Upper lobe of left lung (tissue), 6 donors: ENCODE results near the gene TCF25. TPM values are rescaled to one million over a fixed set of nuclear protein-coding genes. Genes with fewer than 3 reads are reported as not detected.
A peak's percentile ranks its signal among the peaks of the same experiment; 100 is the strongest.
"Not testable (repeated sequence)": the region's sequence is repeated elsewhere in the genome, so short reads cannot be mapped to it uniquely, and the experiment has no call there.

Source experiments
- ATAC-seq, 2 donors: fragments of 200-7000 bp; cut with Tn5 transposase; one replicate each; pipeline ENCODE4 v1.9.1; 2022; ENCODE audit warnings: mild to moderate bottlenecking in 2 of 2, moderate library complexity in 2 of 2; ENCODE audit not compliant: low FRiP score in 2 of 2
- DNase-seq, 2 donors: peaks; one replicate each; pipeline ENCODE4 v3.0.0-alpha.2; 2019 to 2020
- H3K27ac ChIP-seq, 4 donors: fragments of 200-600 bp; sonication (generic); one replicate each; pipeline ENCODE4 v1.5.1; 2016 to 2019
- H3K27me3 ChIP-seq, 4 donors: fragments of 200-600 bp; sonication (generic); one replicate each; pipeline ENCODE4 v1.5.1; 2017 to 2019
- H3K36me3 ChIP-seq, 4 donors: fragments of 200-600 bp; sonication (generic); one replicate each; pipeline ENCODE4 v1.5.1; 2016 to 2019
- H3K4me1 ChIP-seq, 4 donors: fragments of 200-600 bp; sonication (generic); one replicate each; pipeline ENCODE4 v1.5.1; 2018 to 2019
- H3K4me3 ChIP-seq, 4 donors: fragments of 200-600 bp; sonication (generic); one replicate each; pipeline ENCODE4 v1.5.1; 2017 to 2019; ENCODE audit warnings: mild to moderate bottlenecking in 2 of 4, moderate library complexity in 1 of 4
- H3K9me3 ChIP-seq, 4 donors: fragments of 200-600 bp; sonication (generic); one replicate each; pipeline ENCODE4 v1.5.1; 2018 to 2019
- EP300 ChIP-seq, 4 donors: sonication (generic); formaldehyde crosslinking; IDR thresholded peaks; one replicate each; pipeline ENCODE4 v1.5.1; 2017; ENCODE audit warnings: antibody characterized with exemption in 4 of 4, control low read depth in 2 of 4
- POLR2A ChIP-seq, 4 donors: fragments of 450-650 bp; IDR thresholded peaks; one replicate each; pipeline ENCODE4 v1.5.1; 2016 to 2017; ENCODE audit warnings: antibody characterized with exemption in 4 of 4, mild to moderate bottlenecking in 2 of 4
- POLR2AphosphoS5 ChIP-seq, 2 donors: sonication (generic); formaldehyde crosslinking; IDR thresholded peaks; one replicate each; pipeline ENCODE4 v1.5.1; 2017; ENCODE audit warnings: antibody characterized with exemption in 2 of 2
- WGBS, 2 donors: methylation state at CpG; one replicate each; pipeline ENCODE4 v1.1.5; 2017 to 2018; 5-methylcytosine and 5-hydroxymethylcytosine counted together
- total RNA-seq, 6 donors: library from RNA; depleted of rRNA in 4 of 6; stranded (reverse); fragments of >200 nt in 4 of 6; gene quantifications; one replicate each; pipeline versions ENCODE4 v1.1.0 to v1.2.1, GENCODE V29; 2016 to 2021
- TF ChIP-seq, protein P1 (sequence below), 6 experiments: fragments of 450-650 bp in 4 of 6; fragments of 200-600 bp in 2 of 6; sonication (generic) in 2 of 6; IDR thresholded peaks; one replicate each; pipeline ENCODE4 v1.5.1; 2016 to 2019; ENCODE audit warnings: antibody characterized with exemption in 6 of 6
- donor health status: DM: no; HTN: no; CAD: no; lungs with moderate emphysema.
- donor health status: DM: no; HTN: yes; CAD: no; lungs with severe emphysema.

The TCF25 gene
- total RNA-seq, 6 donors from 2014 or later: 132 to 1,060 (median 211) TPM

DNA sequence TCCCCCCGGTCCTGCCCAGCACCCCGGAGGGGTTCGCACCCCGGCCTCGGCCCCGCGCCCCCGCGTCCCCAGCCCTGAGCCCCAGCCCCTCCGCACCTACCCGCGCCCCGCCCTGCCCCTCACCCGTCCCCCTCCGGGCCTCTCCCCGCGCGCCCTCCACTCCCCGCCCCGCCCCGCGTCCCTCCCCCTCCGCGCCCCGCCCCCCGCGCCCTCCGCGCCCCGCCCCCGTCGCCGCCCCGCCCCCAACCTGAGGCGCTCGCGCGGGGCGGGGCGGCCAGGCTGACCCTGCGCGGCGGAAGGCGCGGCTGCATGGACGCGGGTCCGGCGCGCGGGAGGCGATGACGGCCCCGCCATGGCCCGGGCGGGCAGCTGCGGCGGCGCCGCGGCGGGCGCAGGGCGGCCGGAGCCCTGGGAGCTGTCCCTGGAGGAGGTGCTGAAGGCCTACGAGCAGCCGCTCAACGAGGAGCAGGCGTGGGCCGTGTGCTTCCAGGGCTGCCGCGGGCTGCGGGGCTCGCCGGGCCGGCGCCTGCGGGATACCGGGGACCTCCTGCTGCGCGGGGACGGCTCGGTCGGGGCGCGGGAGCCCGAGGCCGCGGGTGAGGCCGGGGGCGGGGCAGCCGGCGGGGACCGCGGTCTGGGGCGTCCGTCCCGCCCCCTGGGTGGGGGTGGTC, 45.1 kb upstream of the TCF25 start, which contains the start of gene SPIRE2:
Gene SPIRE2, plus strand, starts transcription at position 277 of the 671 bp plus-strand sequence. Its CDS starts 76 bp downstream, at position 353.
- TF ChIP-seq POLR2AphosphoS5 (IDR thresholded peaks at IDR 0.05): no peak
- TF ChIP-seq POLR2A (IDR thresholded peaks at IDR 0.05): no peak
- TF ChIP-seq, protein P1, sequence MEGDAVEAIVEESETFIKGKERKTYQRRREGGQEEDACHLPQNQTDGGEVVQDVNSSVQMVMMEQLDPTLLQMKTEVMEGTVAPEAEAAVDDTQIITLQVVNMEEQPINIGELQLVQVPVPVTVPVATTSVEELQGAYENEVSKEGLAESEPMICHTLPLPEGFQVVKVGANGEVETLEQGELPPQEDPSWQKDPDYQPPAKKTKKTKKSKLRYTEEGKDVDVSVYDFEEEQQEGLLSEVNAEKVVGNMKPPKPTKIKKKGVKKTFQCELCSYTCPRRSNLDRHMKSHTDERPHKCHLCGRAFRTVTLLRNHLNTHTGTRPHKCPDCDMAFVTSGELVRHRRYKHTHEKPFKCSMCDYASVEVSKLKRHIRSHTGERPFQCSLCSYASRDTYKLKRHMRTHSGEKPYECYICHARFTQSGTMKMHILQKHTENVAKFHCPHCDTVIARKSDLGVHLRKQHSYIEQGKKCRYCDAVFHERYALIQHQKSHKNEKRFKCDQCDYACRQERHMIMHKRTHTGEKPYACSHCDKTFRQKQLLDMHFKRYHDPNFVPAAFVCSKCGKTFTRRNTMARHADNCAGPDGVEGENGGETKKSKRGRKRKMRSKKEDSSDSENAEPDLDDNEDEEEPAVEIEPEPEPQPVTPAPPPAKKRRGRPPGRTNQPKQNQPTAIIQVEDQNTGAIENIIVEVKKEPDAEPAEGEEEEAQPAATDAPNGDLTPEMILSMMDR (IDR thresholded peaks at IDR 0.05): no peak
- no peak for TF ChIP-seq EP300 (IDR thresholded peaks at IDR 0.05)
- Histone ChIP-seq H3K4me1 (peaks cover 16 to 29% (median 18%) of the 10 kb centered on the region in 4 donors), H3K36me3 (no peaks in the 10 kb centered on the region), H3K27me3 (no peaks in the 10 kb centered on the region), H3K27ac (peak within 1 kb of the TSS; percentile 64 to 76 (median 69)), H3K4me3 (peak within 1 kb of the TSS; percentile 18 to 63 (median 54)), H3K9me3 (no peaks in the 10 kb centered on the region)
- ATAC-seq (peak; percentile 80 to 88), DNase-seq (peak; percentile 71 to 93)
- WGBS, 2 donors: 0 to 6% methylated on average over 2 to 8 of the region's 98 CpGs

DNA sequence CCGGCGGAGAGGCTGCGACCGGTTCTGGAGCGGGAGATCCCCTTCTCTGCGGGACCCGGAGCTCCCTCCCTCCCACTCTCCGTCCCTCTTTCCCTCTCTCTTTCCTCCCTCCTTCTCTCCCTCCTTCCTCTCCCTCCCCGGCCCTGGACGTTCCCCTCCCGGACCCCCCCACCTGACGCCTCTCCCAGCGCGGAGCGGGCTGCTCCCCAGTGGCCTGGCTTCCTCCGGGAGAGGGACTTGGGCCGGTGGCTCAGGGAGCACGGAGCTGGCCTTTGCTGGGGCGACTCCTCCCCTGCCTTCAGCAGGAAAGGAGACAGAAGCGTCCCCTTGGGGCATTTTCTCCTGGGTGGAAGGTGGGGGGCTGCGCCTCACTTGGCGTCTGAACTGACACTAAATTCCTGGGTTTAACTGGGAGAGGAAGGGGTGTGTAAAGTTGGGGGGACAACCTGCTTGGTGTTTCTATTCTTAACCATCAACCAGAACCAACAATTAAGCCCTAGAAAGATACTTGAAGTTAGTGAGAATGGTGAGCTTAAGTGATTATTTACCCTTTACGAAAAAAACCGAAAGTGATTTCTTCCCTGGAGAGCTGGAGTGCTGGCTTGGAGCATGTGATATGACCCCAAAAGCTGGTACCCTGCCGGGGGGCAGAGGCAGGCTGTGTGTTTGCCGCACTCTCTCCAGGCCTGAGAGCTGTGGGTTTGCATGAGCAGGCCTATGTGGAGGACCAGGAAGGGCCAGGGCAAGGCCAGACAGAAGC, 44.3 kb upstream of the TCF25 start:
- peak overlapping the region in 2 of 4 donors; percentile 32 to 40 for H3K27ac ChIP-seq
- DNase-seq (no peak), ATAC-seq (no peak)
- peaks cover 15 to 29% (median 18%) of the 10 kb centered on the region in 4 donors for H3K4me1 ChIP-seq
- peak overlapping the region in 3 of 4 donors; percentile 49 to 59 (median 56) for H3K4me3 ChIP-seq
- no peaks in the 10 kb centered on the region for H3K36me3 ChIP-seq
- H3K27me3 ChIP-seq: no peaks in the 10 kb centered on the region
- WGBS, 2 donors: 22 to 27% methylated on average over 17 to 25 of the region's 26 CpGs
- TF ChIP-seq POLR2A (IDR thresholded peaks at IDR 0.05) (no peak), POLR2AphosphoS5 (IDR thresholded peaks at IDR 0.05) (no peak), EP300 (IDR thresholded peaks at IDR 0.05) (no peak)
- TF ChIP-seq, protein P1 (IDR thresholded peaks at IDR 0.05): no peak
- H3K9me3 ChIP-seq: no peaks in the 10 kb centered on the region

- ATAC-seq (no peak), DNase-seq (no peak)
- no peak for TF ChIP-seq POLR2AphosphoS5 (IDR thresholded peaks at IDR 0.05)
- TF ChIP-seq POLR2A (IDR thresholded peaks at IDR 0.05): no peak
- no peak for TF ChIP-seq EP300 (IDR thresholded peaks at IDR 0.05)
- TF ChIP-seq, protein P1 (IDR thresholded peaks at IDR 0.05): no peak
- 69 to 90% methylated on average over 4 to 17 of the region's 17 CpGs for WGBS, 2 donors
- H3K36me3 ChIP-seq: no peaks in the 10 kb centered on the region
- peaks cover 15 to 29% (median 18%) of the 10 kb centered on the region in 4 donors for H3K4me1 ChIP-seq
- H3K4me3 ChIP-seq: no peak overlapping the region
- H3K9me3 ChIP-seq: no peaks in the 10 kb centered on the region
- H3K27me3 ChIP-seq: no peaks in the 10 kb centered on the region
- no peak overlapping the region for H3K27ac ChIP-seq
Measured at GRCh38 chr16:89829630-89830437, 43.6 kb upstream of the TCF25 start.

GRCh38 chr16:89831810-89832328, 41.5 kb upstream of the TCF25 start:
- no peaks in the 10 kb centered on the region for H3K36me3 ChIP-seq
- WGBS, 2 donors: 91 to 92% methylated on average over 19 to 25 of the region's 25 CpGs
- no peak overlapping the region for H3K4me3 ChIP-seq
- no peaks in the 10 kb centered on the region for H3K27me3 ChIP-seq
- no peaks in the 10 kb centered on the region for H3K9me3 ChIP-seq
- DNase-seq (no peak), ATAC-seq (no peak)
- TF ChIP-seq EP300 (IDR thresholded peaks at IDR 0.05): no peak
- TF ChIP-seq, protein P1 (IDR thresholded peaks at IDR 0.05): no peak
- no peak for TF ChIP-seq POLR2AphosphoS5 (IDR thresholded peaks at IDR 0.05)
- TF ChIP-seq POLR2A (IDR thresholded peaks at IDR 0.05): no peak
- H3K4me1 ChIP-seq: peaks cover 16 to 29% (median 18%) of the 10 kb centered on the region in 4 donors
- no peak overlapping the region for H3K27ac ChIP-seq

- not testable (repeated sequence) for H3K27me3 ChIP-seq, H3K4me3 ChIP-seq, H3K36me3 ChIP-seq, H3K27ac ChIP-seq, ATAC-seq, H3K9me3 ChIP-seq, DNase-seq
- peaks cover 10 to 29% (median 16%) of the 10 kb centered on the region in 4 donors for H3K4me1 ChIP-seq
- 90 to 96% methylated on average over 35 to 39 of the region's 39 CpGs for WGBS, 2 donors
Measured at GRCh38 chr16:89833664-89834363, 39.6 kb upstream of the TCF25 start.

DNA sequence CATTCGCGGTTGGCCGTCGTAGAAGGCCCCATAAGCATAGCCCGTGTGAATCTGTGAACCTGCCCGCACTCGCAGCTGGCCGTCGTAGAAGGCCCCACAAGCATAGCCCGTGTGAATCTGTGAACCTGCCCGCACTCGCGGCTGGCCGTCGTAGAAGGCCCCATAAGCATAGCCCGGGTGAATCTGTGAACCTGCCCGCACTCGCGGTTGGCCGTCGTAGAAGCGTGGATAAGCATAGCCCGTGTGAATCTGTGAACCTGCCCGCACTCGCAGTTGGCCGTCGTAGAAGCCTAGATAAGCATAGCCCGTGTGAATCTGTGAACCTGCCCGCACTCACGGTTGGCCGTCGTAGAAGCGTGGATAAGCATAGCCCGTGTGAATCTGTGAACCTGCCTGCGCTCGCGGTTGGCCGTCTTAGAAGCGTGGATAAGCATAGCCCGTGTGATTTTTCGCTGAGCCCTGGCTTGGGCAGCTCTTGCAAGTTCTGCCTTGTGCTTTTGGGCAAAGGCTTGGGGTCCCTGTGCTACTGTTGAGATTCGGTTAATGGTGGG, 38.5 kb upstream of the TCF25 start:
- ATAC-seq, H3K36me3 ChIP-seq, DNase-seq, H3K27me3 ChIP-seq, H3K4me3 ChIP-seq, H3K27ac ChIP-seq, H3K9me3 ChIP-seq: not testable (repeated sequence)
- WGBS, 2 donors: 97 to 98% methylated on average over 30 to 42 of the region's 42 CpGs
- H3K4me1 ChIP-seq: peaks cover 6 to 19% (median 12%) of the 10 kb centered on the region in 4 donors
